Activated CD4-positive, alpha-beta T cell treated with anti-CD3 and anti-CD28 coated beads, Interleukin-2, amount 50 U/mL, for 24 hours (primary cell): ENCODE measurements around the gene MEF2C.
"Not testable (repeated sequence)": the region's sequence is repeated elsewhere in the genome, so short reads cannot be mapped to it uniquely, and the experiment has no call there.

Source experiments
- DNase-seq, 2 donors: peaks; one replicate each; pipeline ENCODE4 v3.0.0-alpha.2; 2020; ENCODE audit warnings: low read depth in 1 of 2, low spot score in 1 of 2

MEF2C gene

DNA sequence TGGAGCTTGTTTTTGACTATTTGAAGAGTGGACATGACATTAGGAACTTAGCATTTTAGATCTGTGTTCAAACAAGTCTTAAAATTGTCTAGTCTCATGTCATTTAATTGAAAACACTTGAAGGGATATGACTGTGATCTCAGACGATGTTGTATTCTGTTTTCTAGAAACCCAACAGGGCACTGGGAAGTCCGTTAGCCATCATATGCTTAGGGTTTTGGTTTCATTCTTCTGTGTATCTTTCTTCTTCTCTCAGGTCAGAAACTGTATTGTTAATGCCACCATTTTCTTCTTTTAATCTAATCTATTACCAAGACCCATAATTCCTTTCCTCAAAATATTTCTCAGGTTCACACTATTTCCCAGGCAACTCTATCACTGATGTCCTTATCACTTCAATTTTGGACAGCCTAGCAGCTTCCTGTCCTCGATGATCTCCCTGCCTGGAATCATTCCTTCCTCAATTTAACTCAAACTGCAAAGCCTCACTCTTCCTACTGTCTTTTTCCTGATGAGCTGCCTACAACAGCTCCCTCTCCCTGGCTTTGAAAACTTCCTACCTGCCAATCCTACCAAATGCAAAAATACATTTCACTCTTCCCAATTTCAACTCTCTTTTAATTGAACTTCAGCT is 77.7 kb downstream of the MEF2C start:
- DNase-seq = no peak

DNA sequence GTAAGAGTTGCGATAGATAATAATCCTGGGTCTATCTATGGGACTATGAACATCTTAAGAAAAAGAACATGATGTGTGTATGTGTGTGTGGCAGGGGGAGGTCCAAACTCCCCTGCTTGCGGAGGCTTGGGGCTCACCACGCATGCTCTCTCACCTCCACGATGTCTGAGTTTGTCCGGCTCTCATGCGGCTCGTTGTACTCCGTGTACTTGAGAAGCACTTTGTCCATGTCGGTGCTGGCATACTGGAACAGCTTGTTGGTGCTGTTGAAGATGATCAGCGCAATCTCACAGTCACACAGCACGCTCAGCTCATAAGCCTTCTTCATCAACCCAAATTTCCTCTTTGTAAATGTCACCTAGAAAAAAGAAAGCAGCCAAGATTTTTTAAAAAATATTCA is 78.5 kb downstream of the MEF2C start:
- no peak for DNase-seq

DNA sequence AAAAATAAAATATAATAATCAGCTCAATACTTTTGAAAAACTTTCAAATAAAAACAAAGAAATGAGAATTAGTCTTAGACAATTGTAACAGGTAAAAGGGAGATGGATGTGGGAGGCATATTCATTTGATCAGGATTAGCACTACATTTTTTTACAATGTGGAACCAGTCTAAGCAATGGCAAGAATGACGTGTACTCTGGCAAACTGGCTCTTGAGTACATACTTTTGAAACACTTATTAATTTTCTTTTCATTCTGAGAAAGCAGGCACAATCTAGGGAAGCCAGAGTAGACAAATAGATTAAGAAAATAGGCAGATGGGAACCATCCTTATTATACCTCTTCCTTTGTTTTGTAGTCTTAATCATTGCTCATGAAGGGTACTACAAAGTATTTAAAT is 79.7 kb downstream of the MEF2C start:
- DNase-seq = no peak

DNA sequence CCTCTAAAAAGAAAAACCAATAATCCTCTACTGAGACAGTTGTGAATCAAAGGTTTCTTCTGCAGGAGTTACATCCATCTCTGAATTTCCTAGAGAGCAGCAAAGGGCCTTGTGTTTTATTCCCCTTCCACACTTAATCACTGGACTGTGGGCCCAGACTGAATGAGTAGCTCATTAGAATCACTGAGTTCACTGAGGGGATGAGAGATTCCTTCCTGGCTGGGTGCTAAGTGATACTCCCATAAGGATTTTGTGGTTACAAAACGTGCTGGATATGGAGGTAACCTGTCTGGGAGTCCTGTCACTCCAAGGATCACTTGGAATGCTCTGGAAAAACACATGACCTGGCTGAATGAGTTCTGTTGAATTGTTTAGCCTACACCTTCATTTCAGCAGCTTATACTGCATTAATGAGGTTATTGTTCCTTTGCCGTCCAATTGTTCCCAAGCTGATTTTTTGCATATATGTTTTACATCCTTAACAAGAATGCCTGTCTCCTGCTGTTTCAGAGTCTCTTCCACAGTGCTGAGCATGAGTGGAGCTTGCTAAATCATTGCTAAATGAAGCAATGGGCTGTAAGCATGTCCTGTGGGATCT is 82.9 kb downstream of the MEF2C start:
- DNase-seq = no peak

DNA sequence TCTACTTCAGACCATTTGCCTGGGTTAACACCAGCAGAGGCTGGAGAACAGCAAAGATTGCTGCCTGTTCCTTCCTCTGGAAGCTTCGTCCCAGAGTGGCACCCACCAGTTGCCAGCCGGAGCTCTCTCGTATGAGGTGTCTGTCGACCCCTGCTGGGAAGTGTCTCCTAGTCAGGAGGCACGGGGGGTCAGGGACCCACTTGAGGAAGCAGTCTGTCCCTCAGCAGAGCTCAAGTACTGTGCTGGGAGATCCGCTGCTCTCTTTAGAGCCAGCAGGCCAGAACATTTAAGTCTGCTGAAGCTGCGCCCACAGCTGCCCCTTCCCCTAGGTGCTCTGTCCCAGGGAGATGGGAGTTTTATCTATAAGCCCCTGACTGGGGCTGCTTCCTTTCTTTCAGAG is 84.1 kb downstream of the MEF2C start:
- not testable (repeated sequence) for DNase-seq

DNA sequence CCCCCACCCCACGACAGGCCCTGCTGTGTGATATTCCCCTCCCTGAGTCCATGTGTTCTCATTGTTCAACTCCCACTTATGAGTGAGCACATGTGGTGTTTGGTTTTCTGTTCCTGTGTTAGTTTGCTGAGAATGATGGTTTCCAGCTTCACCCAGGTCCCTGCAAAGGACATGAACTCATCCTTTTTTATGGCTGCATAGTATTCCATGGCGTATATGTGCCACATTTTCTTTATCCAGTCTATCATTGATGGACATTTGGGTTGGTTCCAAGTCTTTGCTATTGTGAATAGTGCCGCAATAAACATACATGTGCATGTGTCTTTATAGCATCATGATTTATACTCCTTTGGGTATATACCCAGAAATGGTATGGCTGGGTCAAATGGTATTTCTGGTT is 89.2 kb downstream of the MEF2C start:
- DNase-seq = not testable (repeated sequence)

DNA sequence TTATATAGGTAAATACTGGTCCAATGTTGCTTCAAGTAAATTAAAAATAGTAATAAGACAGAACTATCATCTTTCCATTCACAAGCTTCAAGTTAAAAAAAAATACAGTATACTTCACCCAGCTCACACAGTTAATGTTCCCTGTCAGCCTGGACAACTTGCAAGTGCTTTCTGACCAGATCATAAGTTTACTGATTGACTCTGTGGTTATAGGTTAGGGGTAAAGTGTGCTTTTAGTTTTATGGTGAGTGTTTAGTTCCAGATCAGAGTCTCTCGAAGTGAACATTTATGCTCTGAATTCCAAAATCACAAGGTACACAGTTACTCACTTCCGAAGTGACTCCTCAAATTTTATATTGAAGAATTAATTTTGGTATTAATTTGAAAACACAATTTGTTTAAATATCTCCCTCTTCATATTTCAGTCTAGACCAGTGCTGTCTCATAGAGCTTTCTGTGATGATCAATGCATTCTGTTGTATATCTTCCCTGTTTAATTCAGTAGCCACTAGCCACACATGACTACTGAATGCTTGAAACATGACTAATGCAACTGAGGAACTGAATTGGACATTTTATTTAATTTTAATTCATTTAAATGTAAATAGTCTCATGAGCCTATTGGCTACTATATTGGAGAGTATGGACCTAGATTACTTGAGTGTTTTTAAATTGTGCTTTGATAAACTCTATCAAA is 90.7 kb downstream of the MEF2C start:
- DNase-seq = no peak

DNA sequence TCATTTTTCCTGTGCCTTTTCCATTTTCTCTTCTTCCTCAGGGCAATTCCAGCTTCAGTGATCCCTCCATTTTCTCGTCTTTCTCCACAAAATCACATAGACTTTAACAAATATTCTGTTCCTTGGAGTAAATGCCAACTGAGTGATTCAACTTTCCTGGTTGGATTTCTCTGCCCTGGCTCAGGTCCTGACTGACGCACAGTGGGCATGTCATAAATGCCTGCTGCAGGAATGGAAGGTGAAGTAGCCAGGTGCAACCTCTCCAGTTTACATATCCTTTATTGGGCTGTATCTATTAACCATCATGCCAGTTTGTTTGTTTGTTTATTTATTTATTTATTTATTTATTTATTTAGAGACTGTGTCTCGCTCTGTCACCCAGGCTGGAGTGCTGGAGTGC is 95.1 kb downstream of the MEF2C start:
- no peak for DNase-seq

DNA sequence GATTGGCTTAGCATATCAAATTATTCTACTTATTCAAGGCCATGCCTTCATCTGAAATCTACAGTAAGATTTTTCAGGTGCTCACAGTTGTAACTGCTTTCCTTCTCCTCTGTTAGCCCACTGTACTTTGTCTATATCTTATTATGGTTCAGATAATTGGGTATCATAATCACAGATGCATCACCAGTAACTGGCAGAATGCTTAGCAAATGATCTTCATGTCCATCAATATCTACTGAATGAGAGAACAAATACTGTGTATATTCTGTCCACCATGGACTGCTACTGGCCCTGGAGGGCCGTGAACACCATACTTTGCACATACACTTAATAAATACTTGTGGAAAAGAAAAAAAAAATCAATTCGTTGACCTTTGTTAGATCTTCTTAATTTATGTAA is 96.2 kb downstream of the MEF2C start:
- no peak for DNase-seq

DNA sequence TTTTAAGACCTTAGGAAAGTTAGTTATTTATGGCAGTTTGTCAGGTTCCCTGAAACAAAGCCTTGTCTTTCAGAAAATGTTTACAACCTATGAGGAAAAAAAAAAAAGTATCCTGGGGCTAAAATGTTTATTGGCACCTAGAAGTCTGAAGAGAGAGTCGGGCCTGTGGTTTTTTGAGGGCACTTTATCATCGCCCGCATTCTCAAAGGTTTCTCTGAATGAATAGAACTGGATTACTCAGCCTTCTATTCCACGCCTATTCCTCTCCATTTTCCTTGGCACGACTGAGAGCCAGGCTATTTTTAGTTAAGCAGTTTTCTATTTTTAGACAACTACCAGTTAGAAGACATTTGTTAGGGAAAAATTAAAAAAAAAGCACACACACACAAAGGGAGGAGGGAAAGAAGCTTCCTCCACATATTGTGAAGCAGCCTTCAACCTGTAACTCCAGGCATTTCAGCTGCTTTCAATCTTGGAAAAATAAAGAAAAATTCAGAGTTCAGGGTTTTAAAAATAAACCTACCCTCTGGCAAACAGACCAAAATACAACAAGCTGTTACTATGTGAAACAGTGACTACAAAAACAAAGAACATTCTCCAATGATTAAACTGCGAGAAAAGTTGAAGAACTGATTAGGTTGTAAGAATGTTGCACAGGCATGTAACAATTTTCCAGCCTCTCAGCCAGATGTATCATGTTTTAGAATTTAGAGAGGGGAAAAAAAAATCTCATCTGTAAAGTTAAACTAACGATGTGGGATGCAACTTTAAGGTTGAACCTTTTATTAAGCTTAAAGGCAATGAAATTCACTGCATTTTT is 97.0 kb downstream of the MEF2C start:
- DNase-seq = peak in 1 of 2 donors; percentile 2

DNA sequence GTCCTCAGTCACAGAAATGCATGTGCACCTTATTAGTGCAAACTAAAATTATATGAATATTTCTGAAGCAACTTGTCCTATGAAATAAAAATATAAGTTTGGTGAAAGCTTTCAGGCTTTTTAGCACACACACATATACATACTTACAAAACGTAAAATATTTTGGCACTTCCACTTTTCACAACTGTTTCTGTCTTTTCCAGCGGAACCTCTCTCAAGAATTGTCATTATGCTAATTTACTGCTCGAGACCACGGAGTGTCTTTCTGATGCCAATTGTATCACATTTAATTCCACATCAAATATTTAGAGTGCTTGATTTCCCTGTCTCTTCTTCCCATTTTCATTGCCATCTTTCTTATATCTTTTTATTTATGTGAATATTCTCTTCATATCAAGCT is 100.4 kb downstream of the MEF2C start:
- DNase-seq = no peak

DNA sequence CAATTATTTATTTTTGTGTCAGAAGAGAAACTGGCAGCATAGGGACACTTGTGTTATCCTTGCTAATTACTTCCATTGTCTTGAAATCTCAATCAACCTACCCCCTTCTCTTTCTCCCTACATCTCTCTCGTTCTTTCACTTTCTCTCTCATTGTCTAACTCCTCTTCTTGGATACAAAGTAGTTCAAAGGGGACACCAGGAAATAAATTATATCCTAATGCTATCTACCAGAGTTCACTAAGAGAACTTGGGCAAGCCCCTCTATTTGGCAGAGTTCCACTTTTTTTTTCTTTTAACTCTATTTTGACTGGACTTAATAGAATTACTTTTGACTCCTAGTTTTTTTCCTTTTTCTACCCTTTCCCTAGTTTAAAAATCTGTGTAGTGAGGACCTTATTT is 102.2 kb downstream of the MEF2C start:
- DNase-seq = no peak

DNA sequence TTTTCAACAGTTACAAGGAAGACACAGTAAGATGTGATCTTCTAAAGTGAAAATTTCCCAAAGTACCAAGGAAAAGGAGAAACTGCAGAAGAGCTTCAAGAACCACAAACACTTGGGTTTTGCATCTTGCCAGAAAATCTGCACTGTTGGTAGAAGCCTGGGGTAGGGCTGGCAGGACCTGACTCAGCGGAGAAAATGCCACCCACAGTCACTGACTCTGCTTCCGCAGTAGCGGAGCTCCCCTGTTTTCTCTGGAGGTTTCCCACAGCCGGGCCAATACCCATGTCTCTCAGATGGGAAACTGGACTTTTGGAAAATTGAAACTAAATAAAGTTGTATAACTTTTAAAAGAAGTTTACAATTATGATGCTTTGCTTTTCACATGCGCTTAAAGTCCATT is 104.2 kb downstream of the MEF2C start:
- no peak for DNase-seq

DNA sequence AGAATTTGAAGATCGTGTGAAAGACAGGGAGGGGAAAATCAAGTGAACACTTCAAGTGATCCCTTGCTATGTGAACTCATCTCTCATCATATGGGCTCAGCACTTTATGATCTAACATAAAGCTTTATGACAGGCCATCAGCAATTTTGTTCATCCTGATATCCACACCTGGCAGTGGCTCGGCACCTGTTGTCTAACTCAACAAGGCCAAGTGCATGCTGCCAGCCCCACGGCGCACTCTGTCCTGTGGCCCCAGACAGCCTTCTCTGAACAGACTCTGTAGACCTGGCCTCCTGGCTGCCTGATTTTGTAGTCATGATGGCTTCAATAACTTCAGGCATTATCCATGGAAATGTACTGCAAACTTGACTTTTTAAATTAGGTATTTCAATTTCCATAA is 106.3 kb downstream of the MEF2C start:
- DNase-seq = no peak

DNA sequence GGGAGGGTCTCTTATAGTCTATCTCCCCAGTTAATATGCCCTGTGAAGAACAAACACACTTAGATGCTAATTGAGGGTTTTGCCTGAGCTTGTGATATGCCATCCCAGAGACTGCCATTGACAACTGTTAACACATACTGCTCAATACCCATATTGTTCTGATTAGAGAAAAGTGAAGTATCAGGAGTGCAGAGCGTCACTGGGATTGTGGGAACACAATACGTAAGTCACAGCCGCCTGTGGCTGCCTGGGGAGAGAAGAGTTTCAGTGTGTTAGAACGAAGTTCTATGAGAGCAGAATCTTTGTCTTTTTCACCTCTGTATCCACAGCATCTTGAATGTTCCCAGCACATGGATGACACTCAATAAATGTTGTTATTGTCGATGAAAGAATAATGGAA is 110.2 kb downstream of the MEF2C start:
- no peak for DNase-seq

DNA sequence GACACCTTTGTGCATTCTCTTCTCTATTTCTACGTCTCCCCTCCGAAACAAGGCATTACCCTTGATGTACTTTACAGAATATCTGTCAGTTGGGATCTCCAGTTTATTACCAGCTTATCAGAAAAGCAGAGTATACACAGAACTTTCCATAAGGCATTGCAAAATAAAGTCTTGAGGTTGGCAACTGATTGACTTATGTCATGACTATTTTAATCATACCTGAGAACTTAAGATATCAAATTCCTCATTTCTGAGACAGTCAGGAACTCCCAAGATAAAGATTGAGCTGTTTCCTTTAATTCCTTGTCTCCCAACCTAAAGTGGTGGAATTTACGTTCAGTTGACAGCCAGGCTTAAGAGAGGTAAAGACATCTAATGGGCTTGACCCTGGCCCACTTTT is 110.9 kb downstream of the MEF2C start:
- no peak for DNase-seq

DNA sequence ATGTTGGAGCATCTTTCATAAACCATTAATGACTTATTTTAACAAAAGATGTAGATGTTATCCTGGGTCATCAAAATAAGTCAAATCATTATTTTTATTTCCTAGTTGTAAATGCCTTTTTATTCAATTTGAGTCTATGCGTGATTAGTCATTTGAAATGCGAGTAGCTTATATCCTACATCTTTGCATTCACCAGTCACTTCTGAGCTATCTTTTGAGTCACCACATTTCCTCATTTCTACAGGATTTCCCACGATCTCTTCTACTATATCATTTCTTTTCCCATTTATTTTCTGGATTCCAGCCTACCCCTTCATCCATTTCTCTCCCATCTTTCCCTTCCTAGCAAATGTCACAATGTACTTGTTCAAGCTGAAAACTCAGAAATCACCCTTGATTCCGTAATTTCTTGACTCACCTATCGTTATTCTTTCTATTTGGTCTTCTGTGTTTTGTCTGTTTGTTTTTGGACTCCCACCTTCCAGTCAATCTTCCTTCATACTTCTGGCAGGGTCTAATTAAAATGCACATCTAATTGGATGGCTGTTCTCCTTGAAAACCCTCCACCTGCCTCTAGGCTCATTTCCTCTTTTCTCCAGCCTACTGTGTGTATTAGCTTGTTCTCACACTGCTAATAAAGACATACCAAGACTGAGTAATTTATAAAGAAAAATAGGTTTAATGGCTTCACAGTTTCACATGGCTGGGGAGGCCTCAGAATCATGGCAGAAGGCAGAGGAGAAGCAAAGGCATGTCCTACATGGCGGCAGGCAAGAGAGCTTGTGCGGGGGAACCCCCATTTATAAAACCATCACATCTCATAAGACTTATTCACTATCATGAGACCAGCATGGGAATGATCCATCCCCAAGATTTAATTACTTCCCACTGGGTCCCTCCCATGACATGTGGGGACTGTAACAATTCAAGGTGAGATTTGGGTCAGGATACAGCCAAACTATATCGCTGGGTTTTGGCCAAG is 112.4 kb downstream of the MEF2C start:
- no peak for DNase-seq

DNA sequence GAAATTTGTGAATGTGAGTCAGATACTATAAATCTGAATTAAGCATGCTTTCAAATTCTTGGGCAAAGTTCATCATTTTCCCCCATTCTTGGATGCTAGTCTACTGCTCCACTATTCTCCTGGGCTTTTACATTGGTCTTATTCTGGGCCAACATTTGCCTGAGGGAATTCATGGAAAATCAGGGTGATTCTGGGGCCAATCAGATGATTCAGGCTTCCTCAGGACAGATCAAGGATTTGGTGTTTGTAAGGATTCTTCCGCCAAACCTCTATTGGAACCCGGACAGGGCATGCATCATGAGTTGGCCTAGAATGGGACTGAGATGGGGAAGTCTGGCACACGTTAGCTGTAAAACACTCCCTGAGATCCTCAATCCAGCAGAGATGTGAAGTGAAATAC is 113.8 kb downstream of the MEF2C start:
- no peak for DNase-seq

DNA sequence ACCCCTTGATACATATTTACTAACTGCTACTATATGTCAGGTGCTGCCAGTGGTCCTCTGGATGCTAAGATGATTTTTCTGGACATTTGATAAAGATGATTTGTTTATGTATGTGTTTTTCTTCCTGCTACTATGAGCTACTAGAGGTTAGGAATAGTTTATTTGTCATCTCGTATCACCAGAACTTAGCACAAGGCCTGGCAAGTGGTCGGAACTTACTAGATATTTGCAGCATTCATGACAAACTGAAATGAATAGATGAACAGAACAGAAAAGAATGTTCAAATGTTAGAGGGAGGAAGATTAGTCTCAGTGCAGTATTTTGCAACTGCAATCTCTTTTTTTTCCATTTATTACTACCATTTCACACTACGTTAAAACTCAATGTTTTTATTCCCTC is 114.6 kb downstream of the MEF2C start:
- DNase-seq = no peak

DNA sequence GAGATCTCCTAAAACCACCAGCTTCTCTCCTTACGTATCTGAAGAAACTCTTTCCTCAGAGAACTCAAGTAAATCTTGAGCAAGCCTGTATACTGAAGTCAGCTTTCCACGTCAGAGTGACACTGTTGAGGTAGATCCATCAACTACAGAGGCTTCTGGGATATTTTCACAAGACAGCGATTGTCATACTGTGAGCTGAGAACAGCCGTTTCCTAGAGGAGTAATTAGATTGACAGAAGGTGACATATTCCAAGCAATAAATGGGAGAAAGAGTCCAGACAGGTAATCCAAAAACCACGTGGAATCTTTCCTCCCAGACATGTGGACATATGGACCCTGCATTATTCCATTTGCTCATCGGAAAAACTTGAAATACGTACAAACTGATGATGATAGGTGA is 117.2 kb downstream of the MEF2C start:
- DNase-seq = no peak

DNA sequence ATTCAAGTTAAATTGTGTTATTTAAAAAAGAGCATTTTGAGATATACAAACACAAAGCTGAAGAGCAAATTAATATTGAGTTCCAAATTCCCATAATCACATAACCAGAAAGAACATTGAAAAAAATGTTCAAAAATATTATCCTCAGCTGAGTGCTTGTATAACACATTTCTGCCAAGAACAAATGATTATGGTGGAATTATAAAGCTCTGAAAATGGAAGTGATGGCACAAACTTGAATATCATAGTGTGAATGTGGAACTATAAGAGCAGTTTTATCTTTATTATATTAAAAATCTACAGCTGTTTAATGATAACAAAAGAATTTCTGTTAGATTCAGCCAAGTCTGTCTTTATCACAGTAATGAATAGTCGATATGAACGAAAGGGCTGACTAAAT is 117.8 kb downstream of the MEF2C start:
- no peak for DNase-seq
